DOHH2 (cell line): Measurements from ENCODE around the gene RRAGD.

ENCODE experiments used
- H3F3A ChIP-seq: fragments of 200-600 bp; sonication (generic), shearing (Covaris generic); 2 replicates; pipeline ENCODE4 v1.6.0; 2016; ENCODE audit warnings: antibody characterized with exemption, mild to moderate bottlenecking; ENCODE audit not compliant: control insufficient read depth, insufficient read depth
- H3K27ac ChIP-seq: fragments of 200-600 bp; sonication (generic); 2 replicates; pipeline ENCODE4 v1.5.1; 2014; ENCODE audit warnings: low read depth, mild to moderate bottlenecking, low read length, moderate library complexity
- H3K27me3 ChIP-seq: fragments of 200-600 bp; sonication (generic); 2 replicates; pipeline ENCODE4 v1.6.1; 2014; ENCODE audit warnings: mild to moderate bottlenecking, low read length, mixed read lengths; ENCODE audit not compliant: control insufficient read depth
- H3K36me3 ChIP-seq: fragments of 200-600 bp; sonication (generic); 2 replicates; pipeline ENCODE4 v1.6.1; 2014; ENCODE audit warnings: mild to moderate bottlenecking, low read length, moderate library complexity, mixed read lengths; ENCODE audit not compliant: control insufficient read depth
- H3K4me1 ChIP-seq: fragments of 200-600 bp; sonication (generic); 2 replicates; pipeline ENCODE4 v1.6.1; 2014; ENCODE audit warnings: mild to moderate bottlenecking, low read length, mixed read lengths; ENCODE audit not compliant: control insufficient read depth
- H3K4me2 ChIP-seq: fragments of 200-600 bp; sonication (generic); 2 replicates; pipeline ENCODE4 v1.6.0; 2014; ENCODE audit warnings: mild to moderate bottlenecking, low read length, moderate library complexity
- H3K4me3 ChIP-seq: fragments of 200-600 bp; sonication (generic); 2 replicates; pipeline ENCODE4 v1.5.1; 2014; ENCODE audit warnings: mild to moderate bottlenecking, low read length, mixed read lengths
- H3K79me2 ChIP-seq: fragments of 200-600 bp; sonication (generic); 2 replicates; pipeline ENCODE4 v1.6.1; 2014; ENCODE audit warnings: mild to moderate bottlenecking, low read length, mixed read lengths; ENCODE audit not compliant: control insufficient read depth
- H3K9me2 ChIP-seq: fragments of 200-600 bp; sonication (generic); replicated peaks from 2 replicates; pipeline ENCODE4 v1.6.1; 2014; ENCODE audit warnings: mild to moderate bottlenecking, low read length, mixed read lengths; ENCODE audit not compliant: control insufficient read depth
- H3K9me3 ChIP-seq: fragments of 200-600 bp; sonication (generic); 2 replicates; pipeline ENCODE4 v1.6.1; 2014; ENCODE audit warnings: antibody characterized with exemption, low read length, mixed read lengths; ENCODE audit not compliant: control insufficient read depth, insufficient read depth
- H4K20me1 ChIP-seq: fragments of 200-600 bp; sonication (generic); 2 replicates; pipeline ENCODE4 v1.6.0; 2014; ENCODE audit warnings: low read depth, mild to moderate bottlenecking, antibody characterized with exemption, low read length, moderate library complexity; ENCODE audit not compliant: control insufficient read depth, insufficient read depth
- EZH2phosphoT487 ChIP-seq: fragments of 200-600 bp; sonication (generic); IDR thresholded peaks from 2 replicates; pipeline ENCODE4 v1.6.1; 2017; ENCODE audit warnings: borderline replicate concordance, mild to moderate bottlenecking, antibody characterized with exemption, low read length, moderate library complexity, mixed read lengths
- TF ChIP-seq, protein P1 (sequence below): fragments of 200-600 bp; sonication (generic); IDR thresholded peaks from one replicate; pipeline ENCODE4 v1.5.1; 2014; ENCODE audit warnings: antibody characterized with exemption, mild to moderate bottlenecking, low read depth, low read length; ENCODE audit not compliant: poor library complexity, severe bottlenecking

Gene RRAGD

GRCh38 chr6:89416796-89417195 lies 4.7 kb upstream of the RRAGD start:
- H3K4me1 ChIP-seq: peaks cover 11% of the 10 kb centered on the region
- H3K9me2 ChIP-seq: no peaks in the 10 kb centered on the region
- H3K27me3 ChIP-seq: peaks cover 45% of the 10 kb centered on the region
- H4K20me1 ChIP-seq: no peaks in the 10 kb centered on the region
- H3K4me3 ChIP-seq: no peak overlapping the region
- no peak for TF ChIP-seq EZH2phosphoT487
- TF ChIP-seq, protein P1, sequence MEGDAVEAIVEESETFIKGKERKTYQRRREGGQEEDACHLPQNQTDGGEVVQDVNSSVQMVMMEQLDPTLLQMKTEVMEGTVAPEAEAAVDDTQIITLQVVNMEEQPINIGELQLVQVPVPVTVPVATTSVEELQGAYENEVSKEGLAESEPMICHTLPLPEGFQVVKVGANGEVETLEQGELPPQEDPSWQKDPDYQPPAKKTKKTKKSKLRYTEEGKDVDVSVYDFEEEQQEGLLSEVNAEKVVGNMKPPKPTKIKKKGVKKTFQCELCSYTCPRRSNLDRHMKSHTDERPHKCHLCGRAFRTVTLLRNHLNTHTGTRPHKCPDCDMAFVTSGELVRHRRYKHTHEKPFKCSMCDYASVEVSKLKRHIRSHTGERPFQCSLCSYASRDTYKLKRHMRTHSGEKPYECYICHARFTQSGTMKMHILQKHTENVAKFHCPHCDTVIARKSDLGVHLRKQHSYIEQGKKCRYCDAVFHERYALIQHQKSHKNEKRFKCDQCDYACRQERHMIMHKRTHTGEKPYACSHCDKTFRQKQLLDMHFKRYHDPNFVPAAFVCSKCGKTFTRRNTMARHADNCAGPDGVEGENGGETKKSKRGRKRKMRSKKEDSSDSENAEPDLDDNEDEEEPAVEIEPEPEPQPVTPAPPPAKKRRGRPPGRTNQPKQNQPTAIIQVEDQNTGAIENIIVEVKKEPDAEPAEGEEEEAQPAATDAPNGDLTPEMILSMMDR: no peak
- H3K36me3 ChIP-seq: no peaks in the 10 kb centered on the region
- no peaks in the 10 kb centered on the region for H3F3A ChIP-seq
- H3K4me2 ChIP-seq: no peak overlapping the region
- H3K9me3 ChIP-seq: no peaks in the 10 kb centered on the region
- no peaks in the 10 kb centered on the region for H3K79me2 ChIP-seq
- no peak overlapping the region for H3K27ac ChIP-seq

- TF ChIP-seq EZH2phosphoT487: no peak
- TF ChIP-seq, protein P1: no peak
- Histone ChIP-seq H3K4me2 (no peak overlapping the region), H3K4me1 (peaks cover 27% of the 10 kb centered on the region), H3F3A (peaks cover 15% of the 10 kb centered on the region), H3K9me3 (no peaks in the 10 kb centered on the region), H3K27ac (no peak overlapping the region), H3K36me3 (no peaks in the 10 kb centered on the region), H4K20me1 (no peaks in the 10 kb centered on the region), H3K9me2 (no peaks in the 10 kb centered on the region), H3K4me3 (no peak overlapping the region), H3K79me2 (no peaks in the 10 kb centered on the region), H3K27me3 (peaks cover 56% of the 10 kb centered on the region)
Observed at GRCh38 chr6:89415185-89415584, 3.1 kb upstream of the RRAGD start.

- Histone ChIP-seq H3K27ac (no peak overlapping the region), H3K79me2 (no peaks in the 10 kb centered on the region), H3K4me3 (no peak overlapping the region), H3K27me3 (peaks cover 65% of the 10 kb centered on the region), H3K4me1 (peaks cover 35% of the 10 kb centered on the region), H3K4me2 (no peak overlapping the region), H3F3A (peaks cover 16% of the 10 kb centered on the region), H4K20me1 (no peaks in the 10 kb centered on the region), H3K9me3 (no peaks in the 10 kb centered on the region), H3K9me2 (no peaks in the 10 kb centered on the region), H3K36me3 (no peaks in the 10 kb centered on the region)
- TF ChIP-seq, protein P1: no peak
- no peak for TF ChIP-seq EZH2phosphoT487
Observed at GRCh38 chr6:89414215-89414614, 2.1 kb upstream of the RRAGD start.
